ENCODE data around the gene GPR183.

Gene GPR183, protein sequence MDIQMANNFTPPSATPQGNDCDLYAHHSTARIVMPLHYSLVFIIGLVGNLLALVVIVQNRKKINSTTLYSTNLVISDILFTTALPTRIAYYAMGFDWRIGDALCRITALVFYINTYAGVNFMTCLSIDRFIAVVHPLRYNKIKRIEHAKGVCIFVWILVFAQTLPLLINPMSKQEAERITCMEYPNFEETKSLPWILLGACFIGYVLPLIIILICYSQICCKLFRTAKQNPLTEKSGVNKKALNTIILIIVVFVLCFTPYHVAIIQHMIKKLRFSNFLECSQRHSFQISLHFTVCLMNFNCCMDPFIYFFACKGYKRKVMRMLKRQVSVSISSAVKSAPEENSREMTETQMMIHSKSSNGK

GRCh38 chr13:99307247-99307646 lies at the start of gene GPR183:
Gene GPR183, minus strand, starts transcription at chr13:99307399. Its CDS starts 11,254 bp downstream, at chr13:99296145.
- DNase-seq, result no peak

DNA sequence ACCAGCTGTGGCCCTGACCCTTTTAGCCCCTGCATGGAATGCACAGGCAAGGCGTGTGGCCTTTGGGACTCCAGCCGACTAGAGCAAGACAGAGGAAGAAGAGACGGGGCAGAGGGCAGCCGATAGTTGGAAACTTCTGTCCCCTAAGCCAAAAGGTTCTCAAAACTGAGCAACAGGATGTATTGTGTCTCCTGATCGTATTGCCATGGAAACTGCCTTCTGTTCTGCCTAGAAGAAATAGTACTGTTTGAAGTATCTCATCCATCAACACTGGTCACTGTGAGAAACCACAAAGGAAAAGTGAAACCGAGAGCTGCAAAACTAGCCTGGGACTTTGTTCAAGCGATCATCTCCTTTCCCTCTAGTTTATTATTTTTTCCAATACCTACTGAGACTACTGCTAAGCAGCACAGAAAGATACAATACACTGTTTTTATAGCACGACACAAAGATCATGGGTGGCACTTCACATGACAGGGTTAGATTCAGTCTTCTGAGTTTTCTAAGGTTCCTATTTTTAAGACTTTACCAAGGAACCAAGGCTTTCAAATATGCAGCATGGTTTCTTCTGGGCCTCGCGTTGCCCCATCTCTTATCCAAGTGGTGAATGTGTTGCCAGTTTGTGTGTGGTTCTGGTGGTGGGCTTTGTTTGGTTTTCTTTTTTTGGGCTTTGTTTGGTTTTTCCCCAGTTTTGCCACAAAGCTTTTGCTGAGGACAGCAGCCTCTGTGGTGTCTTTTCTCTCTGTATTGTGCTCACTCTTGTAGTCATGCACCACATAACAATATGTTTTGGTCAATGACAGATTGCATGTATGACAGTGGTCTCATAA lies 49.3 kb upstream of the GPR183 start:
- DNase-seq, result no peak

DNA sequence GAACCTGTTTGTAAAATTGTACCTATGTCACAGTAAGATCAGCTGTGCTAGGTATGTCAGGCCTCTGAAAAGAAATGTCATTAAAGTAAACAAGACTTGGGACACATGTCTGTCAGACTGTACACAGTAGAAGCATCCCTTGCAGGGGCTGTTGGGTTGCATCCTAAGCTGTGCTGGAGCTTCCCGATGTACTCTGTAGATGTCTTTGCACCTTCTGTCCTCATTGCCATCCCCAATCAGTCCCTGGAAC lies 48.7 kb upstream of the GPR183 start:
- no peak for DNase-seq

GRCh38 chr13:99355267-99356011 lies 48.2 kb upstream of the GPR183 start:
- DNase-seq, result no peak

- no peak for DNase-seq
These were observed 47.3 kb upstream of the GPR183 start for GRCh38 chr13:99354371-99354951.

- DNase-seq, result no peak
These were observed 46.6 kb upstream of the GPR183 start for GRCh38 chr13:99353836-99354235.

DNA sequence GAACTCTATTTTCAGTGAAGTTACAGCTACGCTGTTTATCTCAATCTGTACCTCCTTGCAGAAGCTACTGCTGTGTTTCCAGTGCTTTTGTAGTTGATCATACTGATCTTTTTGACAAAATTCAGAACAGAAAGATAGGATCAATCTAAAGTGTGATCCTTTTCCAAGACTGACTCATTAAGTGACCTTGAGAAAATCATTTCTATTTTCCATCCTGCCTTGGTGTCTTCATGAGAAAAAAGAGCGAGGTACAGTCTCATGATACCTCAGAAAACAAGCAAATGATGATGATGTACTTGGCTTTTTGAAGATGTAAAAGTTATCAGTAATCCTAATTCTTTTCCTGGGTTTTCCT lies 46.0 kb upstream of the GPR183 start:
- no peak for DNase-seq

- DNase-seq, result no peak
These were observed 45.4 kb upstream of the GPR183 start for GRCh38 chr13:99352351-99353245.

- DNase-seq, result no peak
These were observed 44.6 kb upstream of the GPR183 start for GRCh38 chr13:99351772-99352171.

DNA sequence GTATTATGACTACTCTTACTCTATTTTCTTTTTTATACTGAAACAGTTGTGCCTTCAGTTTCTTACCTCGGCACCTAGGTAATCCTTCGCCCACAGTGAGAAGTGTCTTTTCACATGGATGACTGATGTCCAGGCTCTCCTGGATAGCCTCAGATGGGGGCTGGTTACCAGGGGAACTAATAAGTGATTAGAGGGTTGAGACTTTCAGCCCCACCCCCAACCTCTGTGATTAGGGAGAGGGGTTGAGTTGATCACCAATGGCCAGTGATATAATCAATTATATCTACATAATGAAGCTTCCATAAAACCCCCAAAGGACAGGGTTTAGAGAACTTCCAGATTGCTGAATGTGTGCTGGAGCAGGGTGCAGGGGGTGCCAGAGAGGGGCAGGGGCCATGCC lies 43.0 kb upstream of the GPR183 start:
- no peak for DNase-seq

- DNase-seq, result no peak
These were observed 40.8 kb upstream of the GPR183 start for GRCh38 chr13:99347911-99348451.

DNA sequence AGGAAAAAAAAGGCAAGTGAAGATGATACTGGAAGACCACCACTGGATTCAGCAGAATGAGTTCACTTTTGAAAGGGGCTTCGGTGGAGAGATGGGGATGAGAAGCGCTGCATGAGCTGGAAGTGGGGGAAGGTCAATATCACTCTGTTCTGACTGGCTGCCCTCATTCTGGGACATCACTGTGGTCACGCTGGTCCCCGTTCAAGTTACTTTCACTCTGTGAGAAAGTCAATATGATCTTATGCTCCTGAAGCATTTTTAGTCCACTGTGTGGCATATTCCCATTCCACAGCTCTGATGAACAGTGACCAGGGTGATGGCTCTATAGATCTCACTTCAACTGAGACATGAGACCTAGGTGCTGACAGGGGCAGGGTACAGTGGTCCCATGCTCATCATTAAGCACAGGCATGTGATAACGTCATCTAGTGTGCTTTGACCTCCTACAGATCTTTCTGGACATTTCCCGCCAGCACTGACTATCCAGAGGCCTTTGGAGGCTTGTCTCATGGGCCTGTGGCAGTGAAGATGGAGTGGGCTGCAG lies 40.2 kb upstream of the GPR183 start:
- no peak for DNase-seq

GRCh38 chr13:99346335-99347042 lies 39.3 kb upstream of the GPR183 start:
- no peak for DNase-seq

GRCh38 chr13:99345345-99345744 lies 38.1 kb upstream of the GPR183 start:
- DNase-seq, result no peak

DNA sequence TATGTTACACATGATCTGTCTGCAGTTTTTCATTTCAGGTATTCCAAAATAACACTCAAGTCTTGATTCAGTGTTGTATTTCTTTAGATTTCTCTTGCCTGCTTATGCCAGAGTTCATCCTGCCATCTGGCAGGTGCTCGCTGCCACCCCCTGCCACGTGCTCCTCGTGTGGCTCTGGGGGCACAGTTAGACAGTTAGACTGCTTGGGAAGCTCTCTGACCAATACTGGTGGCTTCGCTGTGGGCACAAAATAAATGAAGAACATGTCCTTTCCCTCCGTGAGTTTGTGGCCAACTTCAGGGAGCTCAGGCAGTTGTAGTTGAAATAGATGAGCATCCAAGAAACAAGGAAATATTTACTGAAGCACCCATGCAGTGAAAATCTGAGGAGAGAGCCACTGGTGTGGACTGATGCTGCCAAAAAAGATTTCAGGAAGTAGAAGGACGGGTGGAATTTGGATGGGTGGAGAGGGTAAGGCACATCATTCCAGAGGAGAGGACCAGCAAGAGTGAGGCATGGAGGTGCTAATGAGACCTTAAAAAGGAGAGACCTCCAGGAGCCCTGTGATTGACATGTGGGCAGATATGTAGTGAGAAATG lies 37.5 kb upstream of the GPR183 start:
- peak in 1 of 2 experiments; percentile 42 for DNase-seq

DNA sequence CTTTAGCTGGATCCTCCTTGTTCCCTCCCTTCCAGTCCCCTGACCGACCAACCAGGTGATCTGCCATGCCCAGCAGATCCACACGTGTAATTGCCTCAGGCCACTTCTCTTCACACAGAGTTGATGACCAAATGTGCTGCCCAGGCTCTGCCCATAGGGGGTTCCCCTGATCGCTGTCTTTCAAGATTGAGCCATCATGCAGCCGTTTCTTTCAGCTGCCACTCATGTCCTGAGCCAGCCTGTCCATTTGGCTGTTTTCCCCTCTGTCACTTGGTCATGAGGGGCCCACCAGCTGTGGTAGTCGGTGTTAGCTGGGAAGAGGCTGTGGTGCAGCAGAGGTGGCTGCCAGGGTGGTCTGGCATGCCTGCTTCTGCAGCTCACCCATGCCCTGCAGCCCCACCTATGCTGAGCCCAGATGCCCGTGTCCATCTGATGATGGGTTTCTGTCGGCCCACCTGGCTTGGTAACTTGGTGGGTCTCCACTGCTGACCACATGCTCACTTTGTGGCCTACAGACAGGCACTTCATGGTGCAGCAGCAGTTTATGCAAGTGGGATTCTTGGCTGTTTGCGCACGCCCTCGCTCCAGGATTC lies 35.6 kb upstream of the GPR183 start:
- no peak for DNase-seq

DNA sequence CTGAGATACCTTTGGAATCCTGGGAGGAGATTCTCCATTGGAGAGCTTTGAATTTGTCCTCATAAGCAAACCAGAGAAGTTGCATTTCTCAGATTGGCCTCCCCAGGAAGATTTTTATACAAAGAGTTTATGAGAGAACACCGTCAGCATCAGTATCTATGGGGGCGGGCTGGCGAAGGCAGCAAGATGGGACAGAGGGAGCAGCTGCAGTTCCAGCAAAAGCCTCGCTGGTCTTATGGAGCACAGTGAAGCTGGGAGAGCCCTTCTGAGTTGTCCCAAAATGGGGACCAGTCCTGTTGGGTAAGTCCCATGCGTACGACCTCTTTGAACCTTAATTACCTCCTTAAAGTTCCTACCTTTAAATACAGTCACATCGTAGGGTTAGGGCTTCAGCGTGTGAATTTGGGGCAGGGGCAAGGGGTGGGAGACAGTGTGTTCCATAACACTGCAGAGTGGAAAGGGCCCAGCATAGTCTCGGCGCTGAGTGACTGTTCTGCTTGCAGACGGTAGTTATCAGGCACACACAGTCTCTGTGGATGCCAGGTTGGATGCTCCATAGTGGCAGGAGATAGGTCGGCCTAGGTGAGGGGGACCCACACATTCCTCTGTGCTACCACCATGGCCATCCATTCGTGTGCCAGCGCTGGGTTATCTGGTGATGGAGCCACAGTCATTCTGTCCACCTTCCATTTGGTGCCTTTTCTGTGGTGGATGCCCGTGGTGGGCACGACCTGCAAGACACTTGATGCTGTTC lies 34.9 kb upstream of the GPR183 start:
- no peak for DNase-seq

DNA sequence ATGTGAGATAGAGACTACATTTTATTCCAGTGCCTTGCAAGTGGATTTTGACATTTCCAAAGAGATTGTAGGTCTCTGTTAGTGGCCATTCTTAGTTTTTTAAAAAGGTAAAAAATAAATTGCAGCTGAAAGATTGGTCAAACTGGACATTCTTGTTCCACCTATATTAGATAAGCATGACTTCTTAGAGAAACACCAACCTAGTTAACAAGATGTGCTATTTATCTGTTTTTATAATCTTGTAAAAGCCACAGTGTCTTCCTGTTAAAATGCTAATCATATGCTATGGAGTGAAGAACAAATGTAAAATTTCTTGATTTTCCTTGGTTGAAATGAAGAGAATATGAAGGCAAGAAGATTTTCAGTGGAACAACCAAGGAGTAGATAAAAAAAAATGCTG lies 33.4 kb upstream of the GPR183 start:
- no peak for DNase-seq

GRCh38 chr13:99339736-99340397 lies 32.7 kb upstream of the GPR183 start:
- DNase-seq, result no peak

Data from NCI-H524 (cell line).